ENCODE measurements around the gene CHTF8. TPM values are rescaled to one million over a fixed set of nuclear protein-coding genes. Genes with fewer than 3 reads are reported as not detected.
A peak's percentile ranks its signal among the peaks of the same experiment; 100 is the strongest.

Gene CHTF8
- total and polyA plus RNA-seq, 4 experiments from 2014 or later = 141 to 231 (median 151) TPM

DNA sequence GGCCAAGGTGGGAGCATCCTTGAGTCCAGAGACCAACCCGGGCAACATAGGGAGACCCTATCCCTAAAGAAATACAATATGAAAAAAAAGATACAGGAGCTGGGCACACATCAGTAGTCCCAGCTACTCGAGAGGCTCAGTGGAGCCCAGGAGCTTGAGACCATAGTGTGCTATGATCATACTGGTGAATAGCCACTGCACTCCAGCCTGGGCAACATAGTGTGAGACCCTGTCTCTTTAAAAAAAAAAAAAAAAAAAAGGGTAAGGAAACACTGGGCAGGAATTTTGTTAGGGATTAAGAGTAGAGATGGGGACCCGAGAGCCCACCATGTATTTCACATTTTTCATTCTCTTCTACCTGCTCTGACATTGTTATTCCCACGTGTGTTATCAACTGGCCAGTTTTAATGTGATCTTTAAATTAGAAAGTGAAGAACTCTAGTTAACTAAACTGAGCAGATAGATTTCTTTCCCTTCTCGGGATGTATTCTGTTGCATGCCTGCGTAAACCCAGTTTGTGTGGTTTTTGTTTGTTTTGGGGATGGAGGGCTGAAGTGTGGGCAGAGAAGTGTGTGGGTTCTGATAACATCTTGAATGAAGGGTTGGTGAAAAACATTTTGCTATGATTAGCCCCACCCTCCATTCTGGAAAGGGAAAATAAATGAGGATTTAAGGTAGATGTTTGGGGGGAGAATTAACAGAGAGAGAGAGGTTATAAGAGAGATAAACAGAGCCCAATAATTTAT is 37.4 kb upstream of the CHTF8 start:
- Mint-ChIP-seq H3K27ac (peak overlapping the region in 3 of 7 donors; percentile 19 to 60 (median 59)), H3K4me1 (peaks cover 25 to 30% (median 26%) of the 10 kb centered on the region in 4 donors), H3K36me3 (peaks cover 26 to 42% of the 10 kb centered on the region in 2 donors), H3K9me3 (peaks cover 0 to 2% (median 0%) of the 10 kb centered on the region in 8 donors), H3K27me3 (no peaks in the 10 kb centered on the region), H3K4me3 (peak overlapping the region in 1 of 8 donors; percentile 56)
- Histone ChIP-seq H3K27ac (ENCODE audit: low read depth, low read length) (no peak overlapping the region), H3K9me3 (ENCODE audit: control insufficient read depth in 1 of 2, low read length in 2 of 2) (no peaks in the 10 kb centered on the region), H3K4me1 (ENCODE audit: insufficient read depth, low read length) (peaks cover 24% of the 10 kb centered on the region), H3K4me3 (ENCODE audit: low read length in 2 of 2) (no peak overlapping the region), H3K27me3 (ENCODE audit: insufficient read depth, low read length) (no peaks in the 10 kb centered on the region), H3K36me3 (ENCODE audit: insufficient read depth, low read length) (peaks cover 20% of the 10 kb centered on the region)
- POLR2A ChIA-PET (ENCODE audit: partially characterized antibody) = no interaction called here
- no peak for DNase-seq
- intact Hi-C loops (cut with micrococcal nuclease) = no loop called here
- CTCF ChIA-PET (ENCODE audit: partially characterized antibody) = interaction anchor here (10.1 kb wide), 1 partner anchor 19 kb away, joined by 61 read pairs; no protein-coding TSS in a partner anchor

DNA sequence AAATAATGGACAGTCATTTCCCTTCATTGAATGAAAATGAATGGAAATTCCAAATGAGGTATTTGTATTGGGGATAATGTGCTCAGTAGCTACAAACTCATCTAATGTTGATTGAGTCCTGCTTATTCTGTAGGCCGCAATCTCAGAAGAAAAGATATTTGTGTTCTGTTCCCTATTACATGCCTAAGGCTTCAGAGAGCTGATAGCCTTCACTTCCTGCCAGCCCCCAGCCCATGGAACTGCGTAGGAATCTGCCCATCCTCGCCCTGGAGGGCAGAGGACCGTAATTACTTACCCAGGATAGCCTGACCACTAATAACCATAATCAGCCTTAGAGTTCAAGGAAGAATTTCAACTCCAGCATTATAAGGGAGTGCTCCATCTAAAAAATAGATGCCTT is 36.7 kb upstream of the CHTF8 start:
- CTCF ChIA-PET (ENCODE audit: partially characterized antibody) = interaction anchor here (10.1 kb wide), 1 partner anchor 18 kb away, joined by 61 read pairs; no protein-coding TSS in a partner anchor
- Histone ChIP-seq H3K4me1 (ENCODE audit: insufficient read depth, low read length) (peaks cover 24% of the 10 kb centered on the region), H3K27me3 (ENCODE audit: insufficient read depth, low read length) (no peaks in the 10 kb centered on the region), H3K27ac (ENCODE audit: low read depth, low read length) (no peak overlapping the region), H3K36me3 (ENCODE audit: insufficient read depth, low read length) (peaks cover 23% of the 10 kb centered on the region), H3K9me3 (ENCODE audit: control insufficient read depth in 1 of 2, low read length in 2 of 2) (no peaks in the 10 kb centered on the region), H3K4me3 (ENCODE audit: low read length in 2 of 2) (no peak overlapping the region)
- POLR2A ChIA-PET (ENCODE audit: partially characterized antibody) = interaction anchor here (0.8 kb wide), 1 partner anchor 10 kb away, joined by 3 read pairs; no protein-coding TSS in a partner anchor
- intact Hi-C loops (cut with micrococcal nuclease) = no loop called here
- Mint-ChIP-seq H3K4me3 (no peak overlapping the region), H3K4me1 (peaks cover 25 to 30% (median 26%) of the 10 kb centered on the region in 4 donors), H3K9me3 (peaks cover 0 to 2% (median 0%) of the 10 kb centered on the region in 8 donors), H3K27ac (no peak overlapping the region), H3K36me3 (peaks cover 28 to 47% of the 10 kb centered on the region in 2 donors), H3K27me3 (no peaks in the 10 kb centered on the region)
- DNase-seq = no peak

DNA sequence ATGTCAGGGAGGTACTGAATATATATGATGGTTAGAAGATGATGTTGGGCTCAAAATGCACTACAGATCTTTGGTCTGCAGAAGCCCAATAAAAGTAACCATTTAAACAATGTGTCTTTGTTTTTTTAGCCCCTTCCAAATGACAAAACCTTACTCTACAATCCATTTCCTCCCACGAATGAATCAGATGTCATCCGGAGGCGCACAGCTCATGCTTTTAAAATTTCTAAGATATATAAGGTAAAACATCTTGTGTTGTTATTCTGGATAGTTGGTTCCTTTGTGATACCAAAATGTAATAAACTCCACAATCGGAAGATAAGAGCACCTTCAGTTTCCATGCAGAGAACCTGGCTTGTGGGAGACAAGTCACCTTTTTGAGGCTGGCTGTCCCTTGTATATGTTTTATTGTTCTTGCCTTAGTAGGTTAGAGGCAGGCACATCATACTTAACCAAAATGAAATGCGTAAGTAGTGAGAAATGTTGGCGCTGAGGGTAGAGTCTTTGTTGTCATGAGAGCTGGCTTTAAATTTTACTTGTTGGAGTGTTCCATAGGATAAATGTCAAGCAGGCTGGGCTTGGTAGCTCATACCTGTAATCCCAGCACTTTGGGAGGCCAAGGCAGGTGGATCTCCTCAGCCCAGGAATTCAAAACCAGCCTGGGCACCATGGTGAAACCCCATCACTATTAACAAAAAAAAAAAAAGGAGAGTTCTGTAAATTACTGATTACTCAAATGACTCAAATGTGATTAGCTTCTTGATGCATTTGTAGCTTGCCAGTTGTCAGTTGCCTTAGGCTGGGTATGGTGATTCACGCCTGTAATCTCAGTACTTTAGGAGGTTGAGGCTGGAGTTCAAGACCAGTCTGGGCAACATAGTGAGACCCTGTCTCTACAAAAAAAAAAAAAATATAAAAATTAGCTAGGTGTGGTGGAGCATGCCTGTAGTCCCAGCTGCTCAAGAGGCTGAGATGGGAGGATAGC is 34.9 kb upstream of the CHTF8 start:
- no peak overlapping the region for H3K4me3 ChIP-seq (ENCODE audit: low read length in 2 of 2)
- intact Hi-C loops (cut with micrococcal nuclease) = no loop called here
- H3K27me3 ChIP-seq (ENCODE audit: insufficient read depth, low read length) = no peaks in the 10 kb centered on the region
- no peak overlapping the region for H3K27ac ChIP-seq (ENCODE audit: low read depth, low read length)
- Mint-ChIP-seq H3K27ac (peak overlapping the region in 6 of 7 donors; percentile 45 to 85 (median 76)), H3K4me3 (peak overlapping the region in 3 of 8 donors; percentile 2 to 63 (median 58)), H3K4me1 (peaks cover 23 to 26% (median 25%) of the 10 kb centered on the region in 4 donors), H3K36me3 (peaks cover 36 to 58% of the 10 kb centered on the region in 2 donors), H3K9me3 (peaks cover 0 to 2% (median 0%) of the 10 kb centered on the region in 8 donors), H3K27me3 (no peaks in the 10 kb centered on the region)
- ChIA-PET CTCF (ENCODE audit: partially characterized antibody) (interaction anchor here (1.0 to 10.1 kb wide), 5 partner anchors 9 to 119 kb away, joined by 3 to 61 read pairs (median 8); partner anchors contain the start of gene SNTB2), POLR2A (ENCODE audit: partially characterized antibody) (interaction anchor here (4.4 kb wide), 1 partner anchor 20 kb away, joined by 28 read pairs; the partner anchor contains the start of gene SNTB2)
- DNase-seq = no peak
- H3K9me3 ChIP-seq (ENCODE audit: control insufficient read depth in 1 of 2, low read length in 2 of 2) = no peaks in the 10 kb centered on the region
- H3K36me3 ChIP-seq (ENCODE audit: insufficient read depth, low read length) = peaks cover 33% of the 10 kb centered on the region
- peaks cover 24% of the 10 kb centered on the region for H3K4me1 ChIP-seq (ENCODE audit: insufficient read depth, low read length)

DNA sequence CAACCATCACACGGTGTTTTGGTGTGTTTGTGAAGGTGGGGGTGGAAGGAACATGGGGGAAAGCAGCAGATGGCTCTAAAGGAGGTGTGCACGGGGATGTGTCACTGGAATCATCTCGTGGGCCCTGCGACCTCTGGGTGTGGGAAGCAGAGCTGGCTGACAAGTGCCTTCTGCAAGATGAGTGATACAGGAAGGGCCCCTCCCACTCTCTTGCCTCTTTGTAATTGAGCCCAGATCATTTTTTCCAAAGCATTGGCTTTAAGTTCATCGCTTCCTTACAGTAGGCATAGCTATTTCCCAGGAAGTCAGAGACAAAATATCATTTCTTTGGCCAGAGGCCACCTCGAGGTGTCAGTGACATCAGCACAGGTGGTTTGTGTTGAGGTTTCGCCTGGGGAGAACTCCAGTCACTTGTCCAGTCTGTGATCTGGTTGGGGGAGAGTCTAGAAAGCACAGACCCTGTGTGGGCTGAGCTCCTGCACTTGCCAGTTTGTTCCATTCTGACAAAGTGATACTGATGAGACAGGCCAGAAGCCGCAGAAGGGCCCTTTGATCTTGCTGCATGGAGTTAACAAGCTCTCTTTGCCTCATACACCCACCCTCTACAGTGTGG is 33.9 kb upstream of the CHTF8 start:
- Mint-ChIP-seq H3K36me3 (peaks cover 37 to 60% of the 10 kb centered on the region in 2 donors), H3K9me3 (no peaks in the 10 kb centered on the region), H3K4me3 (peak overlapping the region in 7 of 8 donors; percentile 2 to 63 (median 16)), H3K4me1 (peaks cover 23 to 26% (median 25%) of the 10 kb centered on the region in 4 donors), H3K27ac (peak overlapping the region; percentile 45 to 85 (median 76)), H3K27me3 (no peaks in the 10 kb centered on the region)
- POLR2A ChIA-PET (ENCODE audit: partially characterized antibody) = interaction anchor here (1.2 to 4.4 kb wide), 2 partner anchors 12 to 21 kb away, joined by 3 to 28 read pairs; partner anchors contain the start of gene SNTB2
- DNase-seq = peak; percentile 17 to 70 (median 23)
- H3K4me3 ChIP-seq (ENCODE audit: low read length in 2 of 2) = no peak overlapping the region
- CTCF ChIA-PET (ENCODE audit: partially characterized antibody) = interaction anchor here (1.0 to 10.1 kb wide), 4 partner anchors 10 to 120 kb away, joined by 3 to 61 read pairs (median 16); partner anchors contain the start of gene SNTB2
- H3K36me3 ChIP-seq (ENCODE audit: insufficient read depth, low read length) = peaks cover 37% of the 10 kb centered on the region
- H3K27me3 ChIP-seq (ENCODE audit: insufficient read depth, low read length) = no peaks in the 10 kb centered on the region
- no peaks in the 10 kb centered on the region for H3K9me3 ChIP-seq (ENCODE audit: control insufficient read depth in 1 of 2, low read length in 2 of 2)
- H3K27ac ChIP-seq (ENCODE audit: low read depth, low read length) = peak overlapping the region; percentile 15
- intact Hi-C loops (cut with micrococcal nuclease) = no loop called here
- peaks cover 24% of the 10 kb centered on the region for H3K4me1 ChIP-seq (ENCODE audit: insufficient read depth, low read length)

DNA sequence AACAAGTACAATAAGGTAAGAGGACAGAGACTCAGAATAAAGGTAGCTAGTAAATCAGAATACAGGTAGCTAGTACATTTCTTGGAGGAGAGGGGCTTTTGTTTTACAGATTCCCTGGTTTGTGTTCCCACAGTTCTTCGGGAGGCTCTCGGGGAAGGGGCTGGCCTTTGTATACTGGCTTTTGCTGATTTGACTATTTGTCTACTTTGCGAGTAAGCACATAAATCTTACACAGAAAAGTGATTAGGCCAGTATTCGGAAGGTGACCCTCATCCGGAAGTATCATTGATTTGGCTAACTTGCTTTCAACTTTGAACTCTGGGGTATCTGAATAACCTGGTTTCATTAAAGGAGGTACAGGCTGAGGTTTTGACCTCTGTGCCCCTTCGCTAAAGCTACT is 33.2 kb upstream of the CHTF8 start:
- H3K27ac Mint-ChIP-seq = peak overlapping the region in 5 of 7 donors; percentile 22 to 85 (median 45)
- POLR2A ChIA-PET (ENCODE audit: partially characterized antibody) = interaction anchor here (1.2 to 4.4 kb wide), 2 partner anchors 11 to 22 kb away, joined by 3 to 28 read pairs; partner anchors contain the start of gene SNTB2
- Histone ChIP-seq H3K27me3 (ENCODE audit: insufficient read depth, low read length) (no peaks in the 10 kb centered on the region), H3K36me3 (ENCODE audit: insufficient read depth, low read length) (peaks cover 45% of the 10 kb centered on the region), H3K27ac (ENCODE audit: low read depth, low read length) (no peak overlapping the region), H3K9me3 (ENCODE audit: control insufficient read depth in 1 of 2, low read length in 2 of 2) (no peaks in the 10 kb centered on the region), H3K4me1 (ENCODE audit: insufficient read depth, low read length) (peaks cover 24% of the 10 kb centered on the region), H3K4me3 (ENCODE audit: low read length in 2 of 2) (no peak overlapping the region)
- no peak overlapping the region for H3K4me3 Mint-ChIP-seq
- H3K9me3 Mint-ChIP-seq = no peaks in the 10 kb centered on the region
- no peak for DNase-seq
- peaks cover 23 to 26% (median 25%) of the 10 kb centered on the region in 4 donors for H3K4me1 Mint-ChIP-seq
- CTCF ChIA-PET (ENCODE audit: partially characterized antibody) = interaction anchor here (0.7 to 10.1 kb wide), 5 partner anchors 10 to 120 kb away, joined by 3 to 61 read pairs (median 8); partner anchors contain the start of gene SNTB2
- no peaks in the 10 kb centered on the region for H3K27me3 Mint-ChIP-seq
- peaks cover 43 to 66% of the 10 kb centered on the region in 2 donors for H3K36me3 Mint-ChIP-seq
- intact Hi-C loops (cut with micrococcal nuclease) = no loop called here

DNA sequence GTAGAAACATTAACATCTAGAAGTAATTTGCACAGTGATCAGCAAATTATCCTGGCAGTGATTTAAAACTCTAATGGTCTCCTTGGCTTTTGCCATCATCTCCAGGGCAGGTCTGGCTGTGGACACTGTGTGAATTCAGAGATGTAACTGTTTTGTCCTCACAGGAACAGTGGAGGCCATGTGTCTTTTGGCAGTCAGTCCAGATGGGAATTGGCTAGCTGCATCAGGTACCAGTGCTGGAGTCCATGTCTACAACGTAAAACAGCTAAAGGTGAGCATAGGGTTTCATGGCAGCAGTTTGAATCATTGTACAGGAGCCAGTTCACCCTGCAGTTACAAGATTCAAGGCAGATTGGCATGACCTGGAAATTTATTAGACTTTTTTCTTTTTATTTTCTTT is 27.8 kb upstream of the CHTF8 start:
- peaks cover 52% of the 10 kb centered on the region for H3K36me3 ChIP-seq (ENCODE audit: insufficient read depth, low read length)

More for the DNA sequence above, 27.8 kb upstream of the CHTF8 start:
- peaks cover 49 to 65% of the 10 kb centered on the region in 2 donors for H3K36me3 Mint-ChIP-seq
- H3K9me3 Mint-ChIP-seq = no peaks in the 10 kb centered on the region
- Histone ChIP-seq H3K4me1 (ENCODE audit: insufficient read depth, low read length) (no peaks in the 10 kb centered on the region), H3K4me3 (ENCODE audit: low read length in 2 of 2) (no peak overlapping the region), H3K9me3 (ENCODE audit: control insufficient read depth in 1 of 2, low read length in 2 of 2) (no peaks in the 10 kb centered on the region), H3K27ac (ENCODE audit: low read depth, low read length) (no peak overlapping the region), H3K27me3 (ENCODE audit: insufficient read depth, low read length) (no peaks in the 10 kb centered on the region)
- intact Hi-C loops (cut with micrococcal nuclease) = no loop called here
- POLR2A ChIA-PET (ENCODE audit: partially characterized antibody) = no interaction called here
- H3K4me3 Mint-ChIP-seq = no peak overlapping the region
- no peak for DNase-seq
- peak overlapping the region in 2 of 7 donors; percentile 24 to 51 for H3K27ac Mint-ChIP-seq
- H3K4me1 Mint-ChIP-seq = peaks cover 0 to 5% (median 1%) of the 10 kb centered on the region in 4 donors
- no peaks in the 10 kb centered on the region for H3K27me3 Mint-ChIP-seq
- CTCF ChIA-PET (ENCODE audit: partially characterized antibody) = interaction anchor here (0.7 to 10.1 kb wide), 2 partner anchors 9 to 700 kb away, joined by 3 to 61 read pairs; no protein-coding TSS in a partner anchor

Measured in CD4-positive, alpha-beta memory T cell (primary cell).